Panc1 (cell line): ENCODE data around the gene ANP32E. TPM values are rescaled to one million over a fixed set of nuclear protein-coding genes. Genes with fewer than 3 reads are reported as not detected.

Experiments used
- ATAC-seq: fragments of 200-7000 bp; cut with Tn5 transposase; 2 replicates; pipeline ENCODE4 v1.9.1; 2020; ENCODE audit warnings: mild to moderate bottlenecking, moderate library complexity
- BruUV-seq: library from RNA; stranded (reverse); fragments of 400-500 nt; replicated peaks from 2 replicates; lab custom pipeline; 2021; lab: Mats Ljungman, UMichigan
- CTCF ChIA-PET: fragments of 300-600 bp; sonication (Branson Sonifier 250); formaldehyde crosslinking; loops from one replicate; lab custom pipeline; 2022; ENCODE audit warnings: antibody characterized with exemption; lab: Charles Lee
- POLR2A ChIA-PET: fragments of 300-600 bp; sonication (Branson Sonifier 250); formaldehyde crosslinking; loops from one replicate; lab custom pipeline; 2022; ENCODE audit warnings: antibody characterized with exemption; lab: Charles Lee
- DNase-seq: peaks from one replicate; pipeline ENCODE4 v3.0.0-alpha.2; 2010; ENCODE audit warnings: low read depth, low spot score
- H3K27ac ChIP-seq: 2 replicates; pipeline ENCODE4 v1.5.1; 2011; ENCODE audit warnings: mild to moderate bottlenecking, low read length, inconsistent platforms
- H3K27me3 ChIP-seq: fragments of 200-500 bp; sonication (Bioruptor generic); 2 replicates; pipeline ENCODE4 v1.6.0; 2014; ENCODE audit warnings: low read length, inconsistent platforms; ENCODE audit not compliant: control insufficient read depth, insufficient read depth
- H3K36me3 ChIP-seq: fragments of 200-500 bp; sonication (Bioruptor generic); 2 replicates; pipeline ENCODE4 v1.5.1; 2014; ENCODE audit warnings: inconsistent platforms, mild to moderate bottlenecking, low read length, moderate library complexity; ENCODE audit not compliant: control insufficient read depth, insufficient read depth
- H3K4me1 ChIP-seq: 2 replicates; pipeline ENCODE4 v1.5.1; 2011; ENCODE audit warnings: inconsistent platforms, mild to moderate bottlenecking, low read length, moderate library complexity; ENCODE audit not compliant: control insufficient read depth, insufficient read depth
- H3K4me3 ChIP-seq, 2 experiments: 2 replicates each; pipeline ENCODE4 v1.5.1; 2011 to 2012; ENCODE audit warnings: low read depth in 2 of 2, low read length in 2 of 2, mild to moderate bottlenecking in 2 of 2, inconsistent platforms in 1 of 2, moderate library complexity in 1 of 2
- H3K9me3 ChIP-seq: fragments of 200-500 bp; sonication (Bioruptor generic); 2 replicates; pipeline ENCODE4 v1.5.1; 2014; ENCODE audit warnings: low read depth, mild to moderate bottlenecking, inconsistent platforms, low read length, moderate library complexity; ENCODE audit not compliant: control insufficient read depth, insufficient read depth
- POLR2AphosphoS5 ChIP-seq: IDR thresholded peaks from 2 replicates; pipeline ENCODE4 v1.6.1; 2012; ENCODE audit warnings: mild to moderate bottlenecking, low read depth, low read length, moderate library complexity
- SIN3A ChIP-seq: IDR thresholded peaks from 2 replicates; pipeline ENCODE4 v1.6.1; 2012; ENCODE audit warnings: low read depth, mild to moderate bottlenecking, low read length, moderate library complexity, borderline replicate concordance; ENCODE audit not compliant: insufficient read depth
- TCF7L2 ChIP-seq: IDR thresholded peaks from 2 replicates; pipeline ENCODE4 v1.6.1; 2011; ENCODE audit warnings: mild to moderate bottlenecking, low read depth, low read length, inconsistent platforms
- in situ Hi-C: cut with HindIII; loops from 2 replicates; pipeline ENCODE4 v1.10.0; 2016; ENCODE audit warnings: low sequenced_read_pairs, low pct_unique_long_range_greater_than_20kb
- intact Hi-C: fragments of 100-400 bp; cut with micrococcal nuclease; formaldehyde crosslinking; loops from one replicate; pipeline ENCODE4 v1.10.0; 2022; ENCODE audit not compliant: unreplicated experiment
- total RNA-seq: library from RNA; stranded (reverse); gene quantifications from one replicate; pipeline ENCODE4 v1.2.1, GENCODE V29; 2021; ENCODE audit not compliant: unreplicated experiment
- TF ChIP-seq, protein P1 (sequence below): fragments of 450-650 bp; IDR thresholded peaks from 2 replicates; pipeline ENCODE4 v1.5.1; 2017; ENCODE audit warnings: mild to moderate bottlenecking
- TF ChIP-seq, protein P2 (sequence below), 2 experiments: IDR thresholded peaks; 2 replicates each; pipeline ENCODE4 v1.6.1; 2011 to 2012; ENCODE audit warnings: low read depth in 2 of 2, control low read depth in 1 of 2, low read length in 1 of 2, mild to moderate bottlenecking in 1 of 2, moderate library complexity in 1 of 2; ENCODE audit not compliant: insufficient read depth in 1 of 2

ANP32E gene
- total RNA-seq, 1 experiment from 2014 or later = 66.2 TPM

DNA sequence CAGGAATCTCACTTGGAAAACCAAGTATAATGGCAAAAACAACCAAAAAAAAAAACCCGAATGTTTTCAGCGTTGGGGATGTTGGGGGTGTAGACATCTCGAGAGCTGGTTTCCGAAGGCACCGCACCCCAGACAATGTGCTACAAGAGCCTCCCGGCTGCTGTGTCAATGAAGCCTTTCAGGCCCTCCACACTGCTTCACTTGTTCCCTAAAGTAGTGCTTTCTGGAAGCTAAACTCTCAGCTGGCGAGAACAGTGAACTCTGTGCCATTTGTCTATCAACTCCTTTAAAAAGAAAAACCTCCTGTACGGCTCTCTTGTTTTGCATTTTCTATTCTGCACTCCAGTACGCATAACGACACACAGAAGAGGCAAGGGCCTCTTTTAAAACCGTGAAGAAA lies 53.7 kb downstream of the ANP32E start:
- Histone ChIP-seq H3K27me3 (no peaks in the 10 kb centered on the region), H3K4me3 (no peak overlapping the region), H3K9me3 (no peaks in the 10 kb centered on the region), H3K4me1 (no peaks in the 10 kb centered on the region), H3K27ac (no peak overlapping the region), H3K36me3 (no peaks in the 10 kb centered on the region)
- intact Hi-C loops = no loop called here
- in situ Hi-C loops = no loop called here
- TF ChIP-seq, protein P1, sequence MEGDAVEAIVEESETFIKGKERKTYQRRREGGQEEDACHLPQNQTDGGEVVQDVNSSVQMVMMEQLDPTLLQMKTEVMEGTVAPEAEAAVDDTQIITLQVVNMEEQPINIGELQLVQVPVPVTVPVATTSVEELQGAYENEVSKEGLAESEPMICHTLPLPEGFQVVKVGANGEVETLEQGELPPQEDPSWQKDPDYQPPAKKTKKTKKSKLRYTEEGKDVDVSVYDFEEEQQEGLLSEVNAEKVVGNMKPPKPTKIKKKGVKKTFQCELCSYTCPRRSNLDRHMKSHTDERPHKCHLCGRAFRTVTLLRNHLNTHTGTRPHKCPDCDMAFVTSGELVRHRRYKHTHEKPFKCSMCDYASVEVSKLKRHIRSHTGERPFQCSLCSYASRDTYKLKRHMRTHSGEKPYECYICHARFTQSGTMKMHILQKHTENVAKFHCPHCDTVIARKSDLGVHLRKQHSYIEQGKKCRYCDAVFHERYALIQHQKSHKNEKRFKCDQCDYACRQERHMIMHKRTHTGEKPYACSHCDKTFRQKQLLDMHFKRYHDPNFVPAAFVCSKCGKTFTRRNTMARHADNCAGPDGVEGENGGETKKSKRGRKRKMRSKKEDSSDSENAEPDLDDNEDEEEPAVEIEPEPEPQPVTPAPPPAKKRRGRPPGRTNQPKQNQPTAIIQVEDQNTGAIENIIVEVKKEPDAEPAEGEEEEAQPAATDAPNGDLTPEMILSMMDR = no peak
- TF ChIP-seq, protein P2, sequence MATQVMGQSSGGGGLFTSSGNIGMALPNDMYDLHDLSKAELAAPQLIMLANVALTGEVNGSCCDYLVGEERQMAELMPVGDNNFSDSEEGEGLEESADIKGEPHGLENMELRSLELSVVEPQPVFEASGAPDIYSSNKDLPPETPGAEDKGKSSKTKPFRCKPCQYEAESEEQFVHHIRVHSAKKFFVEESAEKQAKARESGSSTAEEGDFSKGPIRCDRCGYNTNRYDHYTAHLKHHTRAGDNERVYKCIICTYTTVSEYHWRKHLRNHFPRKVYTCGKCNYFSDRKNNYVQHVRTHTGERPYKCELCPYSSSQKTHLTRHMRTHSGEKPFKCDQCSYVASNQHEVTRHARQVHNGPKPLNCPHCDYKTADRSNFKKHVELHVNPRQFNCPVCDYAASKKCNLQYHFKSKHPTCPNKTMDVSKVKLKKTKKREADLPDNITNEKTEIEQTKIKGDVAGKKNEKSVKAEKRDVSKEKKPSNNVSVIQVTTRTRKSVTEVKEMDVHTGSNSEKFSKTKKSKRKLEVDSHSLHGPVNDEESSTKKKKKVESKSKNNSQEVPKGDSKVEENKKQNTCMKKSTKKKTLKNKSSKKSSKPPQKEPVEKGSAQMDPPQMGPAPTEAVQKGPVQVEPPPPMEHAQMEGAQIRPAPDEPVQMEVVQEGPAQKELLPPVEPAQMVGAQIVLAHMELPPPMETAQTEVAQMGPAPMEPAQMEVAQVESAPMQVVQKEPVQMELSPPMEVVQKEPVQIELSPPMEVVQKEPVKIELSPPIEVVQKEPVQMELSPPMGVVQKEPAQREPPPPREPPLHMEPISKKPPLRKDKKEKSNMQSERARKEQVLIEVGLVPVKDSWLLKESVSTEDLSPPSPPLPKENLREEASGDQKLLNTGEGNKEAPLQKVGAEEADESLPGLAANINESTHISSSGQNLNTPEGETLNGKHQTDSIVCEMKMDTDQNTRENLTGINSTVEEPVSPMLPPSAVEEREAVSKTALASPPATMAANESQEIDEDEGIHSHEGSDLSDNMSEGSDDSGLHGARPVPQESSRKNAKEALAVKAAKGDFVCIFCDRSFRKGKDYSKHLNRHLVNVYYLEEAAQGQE (IDR thresholded peaks at IDR 0.05; ENCODE audit: insufficient read depth in 1 of 2, low read depth in 2 of 2, low read length in 1 of 2) = no peak
- TF ChIP-seq POLR2AphosphoS5 (no peak), TCF7L2 (no peak), SIN3A (no peak)
- DNase-seq (no peak), ATAC-seq (no peak)
- POLR2A ChIA-PET = interaction anchor here (0.6 kb wide), 1 partner anchor 178 kb away, joined by 8 read pairs; no protein-coding TSS in a partner anchor
- no TSS peak for BruUV-seq
- CTCF ChIA-PET = interaction anchor here (0.6 kb wide), 2 partner anchors 21 to 173 kb away, joined by 3 to 11 read pairs; no protein-coding TSS in a partner anchor

DNA sequence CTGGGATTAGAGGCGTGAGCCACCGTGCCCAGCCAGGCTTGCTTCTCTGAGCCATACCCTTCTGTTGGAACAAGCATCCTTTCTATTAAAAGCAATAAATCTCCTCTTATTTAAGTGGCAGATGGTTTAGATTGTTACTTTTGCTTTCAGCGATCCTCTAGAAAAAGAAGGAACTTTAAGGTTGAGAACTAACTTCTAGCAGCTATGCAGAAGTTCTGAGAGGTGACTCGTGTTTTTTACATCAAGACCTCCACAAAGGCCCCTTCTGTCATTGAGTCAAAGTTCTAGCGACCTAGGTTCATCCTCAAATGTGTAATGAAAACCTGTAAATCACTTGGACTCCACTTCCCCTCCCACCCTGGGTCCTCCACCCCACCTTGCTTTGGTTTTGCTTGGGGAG lies 55.4 kb downstream of the ANP32E start:
- intact Hi-C loops = no loop called here
- TF ChIP-seq TCF7L2 = no peak
- TF ChIP-seq, protein P2 (IDR thresholded peaks at IDR 0.05; ENCODE audit: insufficient read depth in 1 of 2, low read depth in 2 of 2, low read length in 1 of 2) = no peak
- TF ChIP-seq SIN3A = no peak
- no peak for TF ChIP-seq POLR2AphosphoS5
- TF ChIP-seq, protein P1 = no peak
- H3K9me3 ChIP-seq = no peaks in the 10 kb centered on the region
- no peaks in the 10 kb centered on the region for H3K4me1 ChIP-seq
- in situ Hi-C loops = no loop called here
- DNase-seq = no peak
- CTCF ChIA-PET = no interaction called here
- no peak overlapping the region for H3K27ac ChIP-seq
- no peak overlapping the region for H3K4me3 ChIP-seq
- no peaks in the 10 kb centered on the region for H3K36me3 ChIP-seq
- POLR2A ChIA-PET = no interaction called here
- no TSS peak for BruUV-seq
- ATAC-seq = no peak
- no peaks in the 10 kb centered on the region for H3K27me3 ChIP-seq
